Chondrocyte (in vitro differentiated cells): ENCODE results near the gene TCEA2. TPM values are rescaled to one million over a fixed set of nuclear protein-coding genes. Genes with fewer than 3 reads are reported as not detected.

ENCODE experiments used
- DNase-seq: peaks from one replicate; pipeline ENCODE4 v3.0.0; 2021; ENCODE audit warnings: mixed read lengths, low spot score
- H3K27ac Mint-ChIP-seq: one replicate; pipeline ENCODE4 v1.8.0; 2021; ENCODE audit warnings: mild to moderate bottlenecking, moderate library complexity, mixed read lengths; ENCODE audit not compliant: unreplicated experiment
- H3K27me3 Mint-ChIP-seq: 2 replicates; pipeline ENCODE4 v1.8.0; 2021; ENCODE audit warnings: low read depth, mixed read lengths
- H3K36me3 Mint-ChIP-seq: 2 replicates; pipeline ENCODE4 v1.8.0; 2021; ENCODE audit warnings: low read depth, mixed read lengths
- H3K4me1 Mint-ChIP-seq: 2 replicates; pipeline ENCODE4 v1.8.0; 2021; ENCODE audit warnings: low read depth, mild to moderate bottlenecking, mixed read lengths
- H3K4me3 Mint-ChIP-seq: one replicate; pipeline ENCODE4 v1.8.0; 2021; ENCODE audit warnings: mild to moderate bottlenecking, moderate library complexity, mixed read lengths; ENCODE audit not compliant: unreplicated experiment
- H3K9me3 Mint-ChIP-seq: 2 replicates; pipeline ENCODE4 v1.8.0; 2021; ENCODE audit warnings: low read depth, mixed read lengths
- CTCF ChIP-seq: fragments of 200-600 bp; sonication (generic); IDR thresholded peaks from 2 replicates; pipeline ENCODE4 v1.5.0; 2021; ENCODE audit warnings: antibody characterized with exemption, mild to moderate bottlenecking, moderate library complexity
- total RNA-seq: library from RNA; stranded (reverse); gene quantifications from 3 replicates; pipeline ENCODE4 v1.2.1, GENCODE V29; 2021

TCEA2 gene
- total RNA-seq, 1 donor from 2014 or later, result 57.6 TPM

- Mint-ChIP-seq H3K4me3 (no peak overlapping the region), H3K4me1 (peaks cover 30% of the 10 kb centered on the region)
Measured at GRCh38 chr20:64065062-64065973, 2.3 kb downstream of the TCEA2 start.

GRCh38 chr20:64065974-64066343 lies 3.0 kb downstream of the TCEA2 start:
- Mint-ChIP-seq H3K27ac (no peak overlapping the region), H3K27me3 (no peaks in the 10 kb centered on the region), H3K9me3 (no peaks in the 10 kb centered on the region), H3K36me3 (peaks cover 2% of the 10 kb centered on the region), H3K4me3 (no peak overlapping the region), H3K4me1 (peaks cover 30% of the 10 kb centered on the region)
- TF ChIP-seq CTCF, result no peak
- no peak for DNase-seq

More at GRCh38 chr20:64065062-64065973, 2.3 kb downstream of the TCEA2 start:
- Mint-ChIP-seq H3K27me3 (no peaks in the 10 kb centered on the region), H3K9me3 (no peaks in the 10 kb centered on the region), H3K36me3 (peaks cover 2% of the 10 kb centered on the region), H3K27ac (peak overlapping the region; percentile 22)
- DNase-seq, result no peak
- TF ChIP-seq CTCF, result no peak

GRCh38 chr20:64067005-64067632 lies 4.1 kb downstream of the TCEA2 start:
- Mint-ChIP-seq H3K36me3 (peaks cover 2% of the 10 kb centered on the region), H3K27ac (no peak overlapping the region), H3K4me3 (no peak overlapping the region), H3K27me3 (no peaks in the 10 kb centered on the region), H3K9me3 (no peaks in the 10 kb centered on the region), H3K4me1 (peaks cover 28% of the 10 kb centered on the region)
- no peak for TF ChIP-seq CTCF
- no peak for DNase-seq

GRCh38 chr20:64067733-64068307 lies 4.8 kb downstream of the TCEA2 start:
- H3K9me3 Mint-ChIP-seq, result no peaks in the 10 kb centered on the region
- H3K4me1 Mint-ChIP-seq, result peaks cover 24% of the 10 kb centered on the region
- no peaks in the 10 kb centered on the region for H3K27me3 Mint-ChIP-seq
- H3K4me3 Mint-ChIP-seq, result no peak overlapping the region
- peaks cover 2% of the 10 kb centered on the region for H3K36me3 Mint-ChIP-seq
- no peak overlapping the region for H3K27ac Mint-ChIP-seq
- no peak for DNase-seq
- TF ChIP-seq CTCF, result no peak

GRCh38 chr20:64068386-64069208 lies 5.6 kb downstream of the TCEA2 start:
- Mint-ChIP-seq H3K27me3 (no peaks in the 10 kb centered on the region), H3K4me3 (no peak overlapping the region), H3K9me3 (no peaks in the 10 kb centered on the region), H3K27ac (no peak overlapping the region), H3K36me3 (peaks cover 2% of the 10 kb centered on the region), H3K4me1 (peaks cover 23% of the 10 kb centered on the region)
- no peak for DNase-seq
- TF ChIP-seq CTCF, result no peak
